GM19438 (cell line): ENCODE results near the gene FGFBP3.
"Not testable (repeated sequence)": the region's sequence is repeated elsewhere in the genome, so short reads cannot be mapped to it uniquely, and the experiment has no call there.

ENCODE experiments used
- ATAC-seq: cut with Tn5 transposase; IDR thresholded peaks from one replicate; pipeline ENCODE4 v1.9.1; 2021; ENCODE audit warnings: low read depth; ENCODE audit not compliant: unreplicated experiment

Gene FGFBP3

DNA sequence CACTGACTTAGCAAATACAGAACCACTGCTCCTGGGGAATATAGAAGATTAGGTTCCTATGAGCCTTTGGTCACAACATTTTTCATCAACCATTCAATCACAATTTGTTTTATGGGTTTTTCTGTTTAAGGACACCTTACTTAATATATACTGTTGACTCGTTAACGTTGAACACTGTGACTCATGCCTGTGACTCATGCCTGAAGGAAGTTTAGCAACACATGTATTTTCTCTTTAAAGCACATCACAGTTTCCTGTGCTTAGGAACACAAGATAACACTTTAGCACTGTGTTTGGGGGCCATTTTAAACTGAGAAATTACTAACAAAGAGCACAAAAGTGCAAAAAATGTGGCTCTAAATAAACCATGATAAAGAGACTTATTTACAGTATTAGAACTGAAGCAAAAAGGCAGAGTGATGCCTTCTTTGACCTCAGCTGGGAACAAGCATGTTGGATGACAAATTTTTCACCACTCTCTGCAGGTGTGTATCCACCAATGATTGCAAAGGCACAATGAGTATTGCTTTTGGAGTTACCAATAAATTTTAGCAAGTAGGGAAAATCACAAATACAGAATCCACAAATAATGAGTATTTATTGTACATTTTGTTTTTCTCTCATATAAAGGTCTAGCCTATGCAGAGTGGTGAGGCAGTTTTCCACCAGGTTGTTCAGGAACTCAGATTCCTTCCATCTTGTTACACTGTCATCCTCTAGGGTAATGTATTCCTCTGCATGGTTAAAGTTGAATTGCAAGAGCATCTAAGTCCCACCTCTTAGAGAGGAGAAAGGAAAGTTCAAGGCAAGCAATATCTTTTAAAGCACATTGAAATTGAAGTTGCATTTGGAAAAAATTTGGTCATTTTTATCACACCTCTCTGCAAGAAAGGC lies 7.3 kb downstream of the FGFBP3 start:
- ATAC-seq: no peak

DNA sequence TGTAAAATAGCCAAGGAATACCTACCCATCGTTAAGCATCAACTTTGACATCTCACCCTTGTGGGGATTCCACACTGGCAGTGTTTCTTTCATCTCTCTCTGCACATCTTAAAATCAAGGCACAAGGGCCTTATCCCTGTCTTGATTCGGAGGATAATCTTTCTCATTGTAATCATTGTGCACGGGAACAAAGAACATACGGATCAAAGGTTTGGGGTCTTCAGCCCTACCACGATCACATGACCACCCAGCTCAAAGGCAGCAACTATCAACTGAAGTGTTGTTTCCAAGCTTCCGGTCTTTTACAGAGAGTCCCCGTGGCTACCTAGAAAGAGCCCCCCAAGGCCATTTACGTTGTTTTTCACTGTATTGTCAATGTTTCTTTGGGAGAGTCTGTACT lies 11.9 kb downstream of the FGFBP3 start:
- no peak for ATAC-seq

DNA sequence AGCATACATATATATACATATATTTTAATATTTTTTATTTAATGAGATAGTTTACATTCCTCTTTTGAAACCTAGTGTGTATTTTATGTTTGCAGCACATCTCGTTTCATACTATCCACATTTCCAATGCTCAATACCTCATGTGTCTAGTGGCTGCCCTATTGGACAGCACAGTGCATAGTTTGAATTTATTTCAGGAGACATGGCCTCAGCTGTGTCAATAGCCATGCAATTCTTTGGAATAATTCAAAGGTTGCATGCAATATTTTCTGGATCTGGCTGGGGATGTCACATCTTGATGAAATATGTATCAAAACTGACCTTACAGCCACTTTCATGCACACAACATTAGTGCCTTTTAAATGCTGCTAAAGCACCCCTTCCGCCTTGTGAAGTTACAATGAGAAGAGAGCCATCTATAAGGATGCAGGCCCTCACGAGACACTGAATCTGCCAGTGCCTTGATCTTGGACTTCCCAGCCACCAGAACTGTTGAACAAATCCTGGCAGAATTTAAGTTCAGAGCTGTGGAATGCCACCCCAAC lies 13.0 kb downstream of the FGFBP3 start:
- ATAC-seq: no peak

DNA sequence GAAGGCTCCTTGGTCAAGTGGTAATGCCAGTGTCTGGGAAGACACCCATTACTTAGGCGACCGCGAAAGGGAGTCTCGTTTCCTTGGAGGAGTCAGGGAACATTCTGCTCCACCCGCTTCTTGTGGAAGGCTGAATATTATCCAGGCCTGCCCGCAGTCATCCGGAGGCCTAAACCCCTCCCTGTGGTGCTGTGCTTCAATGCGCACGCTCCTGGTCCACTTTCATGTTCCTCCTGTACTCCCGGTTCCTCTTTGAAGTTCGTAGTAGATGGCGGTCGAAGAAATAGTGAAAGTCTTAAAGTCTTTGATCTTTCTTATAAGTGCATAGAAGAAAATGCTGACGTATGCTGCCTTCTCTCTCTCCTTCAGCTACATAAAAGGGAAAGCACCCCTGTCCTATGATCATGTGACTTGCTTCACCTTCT lies 15.0 kb downstream of the FGFBP3 start:
- ATAC-seq: not testable (repeated sequence)

DNA sequence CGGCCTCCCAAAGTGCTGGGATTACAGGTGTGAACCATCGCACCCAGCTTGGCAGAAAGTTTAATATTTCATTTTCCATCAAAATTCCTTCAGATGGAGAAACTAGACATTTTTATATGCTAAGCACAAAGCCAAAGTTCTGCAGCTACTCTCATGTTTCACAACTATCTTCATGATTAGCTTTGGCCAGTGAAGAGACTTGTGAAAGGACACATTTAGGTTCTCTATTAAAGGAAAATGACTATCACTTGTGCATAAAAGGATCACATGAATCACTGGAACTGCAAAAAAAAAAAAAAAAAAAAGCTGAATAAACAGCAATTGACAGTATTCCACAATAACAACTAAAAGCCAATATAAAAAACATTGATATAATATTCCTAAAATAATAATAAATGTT lies 16.2 kb downstream of the FGFBP3 start:
- ATAC-seq: no peak

DNA sequence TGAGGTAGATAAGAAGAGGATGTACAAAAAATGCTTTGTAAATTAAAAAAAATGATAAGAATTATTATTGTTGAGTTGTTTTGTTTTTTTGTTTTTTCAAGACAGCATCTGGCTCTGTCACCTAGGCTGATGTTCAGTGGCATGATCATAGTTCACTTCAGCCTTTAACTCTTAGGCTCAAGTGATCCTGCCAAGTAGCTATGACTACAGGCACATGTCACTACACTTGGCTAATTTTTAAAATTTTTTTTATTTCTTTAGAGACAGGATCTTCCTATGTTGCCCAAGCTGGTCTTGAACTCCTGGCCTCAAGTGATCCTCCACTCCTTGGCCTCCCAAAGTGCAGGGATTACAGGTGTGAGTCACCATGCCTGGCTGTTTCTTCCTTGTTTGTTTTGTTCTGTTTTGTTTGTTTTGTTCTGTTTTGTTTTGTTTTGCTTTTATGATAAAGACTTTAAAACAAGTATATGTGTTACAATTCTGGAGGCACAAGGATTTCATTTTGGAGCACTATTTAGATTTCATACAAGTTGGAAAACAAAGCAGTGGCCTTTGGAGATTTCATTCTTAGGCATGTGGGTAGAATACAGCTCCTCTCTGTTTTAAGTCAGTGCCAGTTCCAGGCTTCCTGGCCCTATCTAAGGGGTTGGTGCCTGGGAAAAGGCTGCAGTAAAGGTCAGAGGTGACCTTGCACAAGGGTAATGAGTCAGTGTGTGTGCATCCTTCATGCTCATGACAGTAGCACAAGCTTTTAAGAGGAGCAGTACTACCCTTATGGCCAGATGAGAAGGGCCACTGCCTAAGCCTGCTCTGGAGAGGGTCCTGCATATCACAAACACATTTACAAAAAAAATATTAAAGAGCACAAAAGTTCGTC lies 17.9 kb downstream of the FGFBP3 start:
- ATAC-seq: no peak

DNA sequence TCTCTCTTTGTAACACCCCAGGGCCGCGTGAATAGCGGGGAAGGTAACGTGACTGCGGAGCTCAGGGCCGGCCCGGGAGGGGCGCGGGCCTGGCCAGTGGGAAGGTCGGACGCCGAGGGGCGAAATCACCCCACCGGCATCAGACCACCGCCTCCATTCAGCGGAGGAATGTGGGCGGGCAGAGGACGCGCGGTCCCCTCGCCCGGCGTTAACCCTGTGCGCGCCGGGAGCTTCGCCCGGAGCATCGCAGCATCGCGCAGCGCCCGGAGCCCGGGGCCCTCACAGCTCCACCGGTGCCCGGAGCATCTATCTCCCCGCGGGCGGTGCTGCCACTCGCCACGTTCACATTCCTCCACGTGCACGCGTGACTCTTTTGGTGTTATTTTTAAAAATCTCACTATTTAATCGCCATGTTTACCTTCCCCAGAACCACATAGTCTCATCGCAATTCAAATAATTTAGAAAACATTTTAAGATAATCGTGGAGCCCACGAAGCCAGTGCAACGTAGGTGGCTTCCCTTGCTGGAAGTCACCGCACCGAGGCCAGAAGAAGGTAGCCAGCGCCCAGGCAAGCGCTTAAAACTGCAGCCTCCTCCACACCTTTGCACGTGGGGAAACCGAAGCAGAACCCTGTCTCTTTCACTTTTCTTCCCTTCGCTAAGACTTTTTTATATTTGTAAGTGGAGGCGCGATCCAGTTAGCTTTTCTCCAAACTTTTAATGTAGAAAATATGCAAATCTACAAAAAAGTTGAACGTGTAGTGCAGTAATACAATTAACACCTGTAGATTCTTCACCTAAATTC lies 21.8 kb downstream of the FGFBP3 start:
- ATAC-seq: no peak

DNA sequence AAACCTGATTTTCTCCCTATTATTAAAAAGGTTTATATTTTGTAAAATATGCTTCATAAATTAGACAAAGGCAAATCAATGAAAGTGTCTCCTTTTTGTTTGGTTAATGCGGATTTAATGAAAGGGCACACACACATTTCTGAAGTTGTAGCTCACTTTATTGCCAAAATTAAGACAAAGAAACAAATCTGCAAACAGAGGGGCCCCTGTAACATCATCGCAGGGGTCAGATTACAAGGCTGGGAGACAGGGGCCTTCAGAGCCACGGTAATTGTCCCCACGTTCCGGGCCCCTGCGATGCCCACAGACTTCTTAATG lies 22.4 kb downstream of the FGFBP3 start:
- ATAC-seq: no peak

DNA sequence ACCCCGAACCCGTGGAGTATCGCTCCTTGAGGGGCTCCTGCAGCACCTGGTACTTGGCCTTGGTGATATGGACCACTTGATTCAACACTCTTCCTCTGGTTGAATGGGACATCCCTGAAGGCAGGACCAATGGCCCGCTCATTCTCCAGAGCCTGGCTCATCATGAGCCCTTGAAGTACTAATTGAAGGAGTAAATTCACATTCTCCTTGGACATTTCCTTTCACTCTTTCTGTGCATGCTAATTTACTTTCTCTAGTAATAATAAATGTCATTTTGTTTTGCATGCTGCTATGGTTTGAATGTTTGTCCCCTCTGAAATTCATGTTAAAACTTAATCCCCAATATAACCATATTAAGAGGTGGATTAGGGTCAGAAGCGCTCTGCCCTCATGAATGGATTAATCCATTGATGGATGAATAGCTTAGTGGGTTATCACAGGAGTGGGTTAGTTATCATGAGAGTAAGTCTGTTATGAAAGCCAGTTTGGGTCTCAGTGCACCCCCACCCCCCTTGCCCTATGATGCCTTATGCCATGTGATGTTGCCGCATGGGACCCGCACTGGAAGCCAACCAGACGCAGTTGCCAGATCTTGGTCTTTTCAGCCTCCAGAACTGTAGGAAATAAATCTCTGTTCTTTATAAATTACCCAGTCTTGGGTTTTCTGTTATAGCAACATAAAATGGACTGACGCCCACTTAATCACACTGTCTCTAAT lies 23.8 kb downstream of the FGFBP3 start:
- ATAC-seq: no peak

DNA sequence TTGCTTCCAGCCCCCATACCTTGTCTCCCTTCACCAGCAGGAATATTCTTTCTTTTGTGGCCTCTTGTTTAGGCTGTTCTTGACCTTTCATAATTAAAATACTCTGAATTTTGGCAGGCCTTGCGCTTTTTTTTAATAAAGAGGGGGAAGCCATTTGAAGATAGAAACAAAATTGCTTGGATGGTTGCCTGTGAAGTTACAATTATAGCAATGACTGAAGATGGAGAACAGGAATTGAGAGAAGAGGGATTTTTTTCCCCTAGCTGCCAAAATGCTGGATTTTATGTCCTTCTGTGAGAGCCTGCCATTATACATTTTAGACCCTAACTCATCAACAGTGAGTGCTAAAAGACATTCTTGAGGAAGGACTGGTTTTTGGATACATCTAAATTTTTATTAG lies 24.8 kb downstream of the FGFBP3 start:
- ATAC-seq: no peak

DNA sequence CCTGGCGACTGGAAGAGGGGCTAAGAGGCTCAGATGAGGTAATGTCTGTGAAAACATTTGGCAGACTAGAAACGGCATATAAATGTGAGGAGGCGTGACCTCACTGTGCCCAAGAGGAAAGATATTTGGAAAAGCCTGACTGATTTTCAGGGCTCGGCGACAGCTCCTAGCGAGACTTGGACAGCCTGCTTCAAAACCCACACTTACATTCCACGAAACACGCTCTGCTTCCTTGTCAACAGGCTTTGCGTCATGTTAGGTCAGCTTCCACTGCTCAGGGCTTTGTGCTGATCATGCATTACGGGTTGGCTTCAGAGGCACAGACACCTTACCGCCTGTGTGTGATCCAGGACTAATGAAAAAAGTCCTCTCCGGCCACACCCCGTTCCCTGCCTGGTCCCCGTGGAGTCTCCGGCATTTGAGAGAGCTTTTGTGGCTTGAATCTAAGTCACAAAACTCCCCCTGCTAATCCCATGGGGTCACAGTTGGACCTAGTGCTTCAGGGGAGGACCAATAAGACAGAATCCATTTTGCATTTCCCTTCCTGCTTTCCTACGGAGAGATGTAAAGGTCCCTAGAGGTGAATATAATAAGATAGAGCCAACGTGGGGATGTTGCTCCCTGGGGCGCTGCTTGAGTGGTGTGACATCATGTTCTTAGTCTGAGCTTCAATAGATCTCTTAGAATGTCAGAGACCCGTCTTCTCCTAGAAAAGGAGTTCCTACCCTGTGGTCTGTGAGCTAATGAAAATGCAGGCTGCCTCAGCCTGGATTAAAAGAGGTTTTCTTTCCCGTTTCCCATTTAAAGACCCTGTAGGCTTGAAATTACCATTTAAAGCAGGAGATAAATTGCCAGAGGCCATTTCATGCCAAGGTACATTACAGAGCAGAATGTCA lies 25.5 kb downstream of the FGFBP3 start:
- no peak for ATAC-seq

DNA sequence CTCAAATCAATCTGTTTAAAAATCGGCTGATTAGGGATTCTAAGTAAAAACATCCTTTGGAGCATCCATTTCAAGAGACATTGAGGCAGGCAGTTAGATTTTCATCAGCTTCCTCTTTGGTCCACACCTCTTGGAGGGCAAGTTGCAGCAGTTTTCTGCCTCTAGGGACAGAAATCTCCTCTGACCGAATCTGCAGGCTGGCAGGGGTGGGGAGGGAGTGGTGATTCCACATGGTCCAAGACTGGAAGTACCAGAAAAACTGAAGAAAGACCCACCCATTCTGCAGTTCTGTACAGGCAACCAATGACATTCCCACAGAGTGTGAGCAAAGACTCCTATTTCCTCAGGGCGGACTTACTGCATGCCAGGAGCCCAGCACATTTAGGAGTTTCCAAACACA lies 29.0 kb downstream of the FGFBP3 start:
- ATAC-seq: no peak

DNA sequence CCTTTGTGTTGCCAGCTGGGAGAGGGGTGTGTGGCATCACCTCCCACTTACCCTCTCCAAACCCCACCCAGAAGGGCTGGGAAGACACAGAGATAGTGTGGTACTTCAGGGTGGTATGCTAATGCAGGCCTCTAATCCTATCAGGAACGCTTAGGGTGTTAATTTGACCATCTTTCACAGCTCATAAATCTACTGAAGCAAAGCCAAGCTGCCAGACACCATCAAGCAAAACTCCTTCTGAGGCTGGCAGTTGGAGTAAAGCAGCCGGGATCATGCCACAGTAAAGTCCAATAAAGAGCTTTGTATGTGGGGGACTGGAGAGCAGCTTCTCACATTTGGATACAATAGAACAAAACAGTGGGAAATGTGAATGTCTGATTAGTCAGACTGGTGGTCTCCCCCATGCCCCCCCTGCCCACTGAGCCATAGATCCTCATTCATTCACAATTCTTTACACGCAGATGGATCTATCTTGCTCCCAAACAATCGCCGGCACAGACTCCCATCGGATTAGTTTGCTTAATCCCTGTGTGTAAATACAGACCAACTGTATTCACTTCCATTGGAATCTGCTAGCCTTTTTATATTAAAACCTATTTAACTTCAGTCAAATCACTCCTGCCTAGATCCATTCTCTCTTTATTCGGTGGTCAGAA lies 29.6 kb downstream of the FGFBP3 start:
- ATAC-seq: no peak

DNA sequence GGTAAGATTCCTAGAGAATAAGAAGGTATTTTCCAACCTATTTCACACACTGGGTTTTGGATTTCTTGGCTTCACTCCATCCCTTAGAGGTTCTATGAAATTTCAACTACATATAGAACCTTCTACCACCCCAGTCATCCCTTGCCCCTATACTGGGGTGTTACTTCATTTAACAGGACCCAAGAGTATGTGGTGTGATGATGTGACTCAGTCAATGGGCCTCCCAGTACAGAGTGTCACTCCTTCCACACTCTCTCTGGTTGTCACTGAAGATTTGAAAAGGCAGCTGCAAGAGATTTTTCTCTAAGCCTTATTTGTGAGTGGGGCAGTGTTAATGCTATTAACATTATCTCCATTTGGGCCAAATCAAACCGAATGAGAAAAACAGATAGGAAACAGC lies 33.5 kb downstream of the FGFBP3 start:
- no peak for ATAC-seq

DNA sequence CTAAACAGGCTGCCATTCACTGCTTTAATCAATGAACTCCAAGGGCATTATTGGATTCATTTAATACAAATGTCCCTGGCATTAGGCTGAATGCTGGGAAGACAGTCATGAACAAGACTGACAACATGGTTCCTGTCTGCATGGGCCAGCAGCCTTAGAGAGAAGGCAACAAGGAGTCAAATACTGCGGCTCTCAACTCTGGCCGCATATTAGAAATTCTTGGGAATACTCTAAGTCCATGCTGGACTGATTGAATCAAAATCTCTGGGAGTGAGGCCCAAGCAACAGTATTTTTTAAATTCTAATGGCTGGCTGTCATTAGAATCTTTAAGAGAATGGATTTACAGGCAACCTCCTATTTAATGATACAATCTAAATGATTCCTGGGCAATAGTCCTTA lies 34.1 kb downstream of the FGFBP3 start:
- no peak for ATAC-seq

DNA sequence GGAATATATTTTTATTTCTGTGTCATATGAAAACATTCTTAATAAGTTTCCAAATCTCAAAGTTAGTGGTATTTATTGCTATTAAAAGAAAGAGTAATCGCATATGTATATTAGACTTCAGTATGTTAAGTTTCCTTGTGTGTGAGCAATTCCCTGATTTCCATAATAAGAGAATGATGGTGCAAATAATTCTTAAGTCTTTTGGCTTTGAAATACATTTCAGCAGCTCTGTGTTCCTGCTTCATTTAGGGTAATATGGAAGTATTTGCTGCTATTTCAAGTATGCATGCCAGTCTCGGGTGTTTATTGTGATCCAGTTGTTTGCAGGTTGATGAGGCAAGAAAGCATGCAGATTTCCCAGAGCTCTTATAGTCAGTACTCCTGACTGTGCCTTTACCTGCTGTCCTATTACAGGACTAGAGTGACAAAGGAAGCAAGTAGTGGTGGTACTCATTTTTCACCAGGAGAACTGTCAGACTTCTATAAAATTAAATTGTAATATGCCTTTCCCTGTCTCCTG lies 43.7 kb downstream of the FGFBP3 start:
- ATAC-seq: no peak

DNA sequence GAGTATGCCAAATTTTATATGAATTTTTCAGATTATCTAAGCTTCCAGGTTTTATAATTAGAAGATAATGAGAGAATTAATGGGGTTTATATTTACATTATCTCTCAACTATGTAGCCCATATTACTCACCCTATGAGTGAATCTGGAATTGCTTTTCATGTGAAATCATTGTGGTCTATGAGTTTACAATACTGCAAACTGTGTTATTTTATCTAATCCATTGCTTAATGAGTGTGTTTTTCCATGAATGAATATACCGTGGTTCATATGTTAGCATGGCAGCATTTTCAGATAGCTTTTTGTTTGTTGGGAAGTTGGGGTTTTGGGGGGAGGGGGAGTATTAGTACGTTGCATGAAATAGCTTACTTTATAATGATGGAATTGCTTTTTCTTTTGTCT lies 44.5 kb downstream of the FGFBP3 start:
- ATAC-seq: no peak

DNA sequence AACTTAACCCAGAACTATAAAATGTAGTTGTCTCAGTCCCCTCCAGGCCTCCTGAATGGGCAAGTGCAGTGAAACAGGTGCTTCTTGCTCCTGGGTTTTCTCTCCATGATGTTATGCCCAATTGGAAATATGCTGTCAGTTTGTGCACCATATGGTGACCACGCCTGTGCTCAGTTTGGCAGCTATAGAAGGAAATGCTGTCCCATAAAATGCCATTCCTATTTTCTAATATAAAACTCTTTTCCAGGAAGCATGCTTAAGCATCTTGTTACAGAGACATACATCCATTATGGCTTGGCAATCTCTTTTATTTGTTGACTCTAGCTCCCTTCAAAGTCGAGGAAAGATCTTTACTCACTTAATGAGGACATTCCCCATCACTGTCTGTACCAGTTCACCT lies 45.2 kb downstream of the FGFBP3 start:
- no peak for ATAC-seq
